HepG2 (cell line): ENCODE measurements around the gene NFKBIL1. TPM values are rescaled to one million over a fixed set of nuclear protein-coding genes. Genes with fewer than 3 reads are reported as not detected.

ENCODE experiments used
- HOXA3 ChIP-seq: sonication (generic); formaldehyde crosslinking; IDR thresholded peaks from 2 replicates; pipeline ENCODE4 v1.5.0; 2020; ENCODE audit warnings: missing genetic modification reagents
- KDM4B ChIP-seq: sonication (generic); formaldehyde crosslinking; IDR thresholded peaks from 2 replicates; pipeline ENCODE4 v1.4.0; 2020; ENCODE audit warnings: missing genetic modification reagents
- REPIN1 ChIP-seq: sonication (generic); formaldehyde crosslinking; IDR thresholded peaks from 2 replicates; pipeline ENCODE4 v1.8.0; 2022; ENCODE audit warnings: missing genetic modification reagents, low read depth, mild to moderate bottlenecking, borderline replicate concordance
- RFXANK ChIP-seq: IDR thresholded peaks from 2 replicates; pipeline ENCODE4 v1.6.1; 2016
- TARDBP ChIP-seq: sonication (generic); formaldehyde crosslinking; IDR thresholded peaks from 2 replicates; pipeline ENCODE4 v1.8.0; 2022; ENCODE audit warnings: mild to moderate bottlenecking, missing genetic modification reagents
- ZBTB20 ChIP-seq: sonication (generic); formaldehyde crosslinking; IDR thresholded peaks from 2 replicates; pipeline ENCODE4 v1.8.1; 2023; ENCODE audit warnings: missing genetic modification reagents, low read depth, mild to moderate bottlenecking, borderline replicate concordance
- ZNF333 ChIP-seq: sonication (generic); formaldehyde crosslinking; IDR thresholded peaks from 2 replicates; pipeline ENCODE4 v1.4.0; 2020; ENCODE audit warnings: mild to moderate bottlenecking, missing genetic modification reagents, borderline replicate concordance
- ZNF34 ChIP-seq: sonication (generic); formaldehyde crosslinking; IDR thresholded peaks from 2 replicates; pipeline ENCODE4 v1.4.0; 2020; ENCODE audit warnings: mild to moderate bottlenecking, missing genetic modification reagents, borderline replicate concordance
- ZNF562 ChIP-seq: sonication (generic); formaldehyde crosslinking; IDR thresholded peaks from 2 replicates; pipeline ENCODE4 v1.8.0; 2022; ENCODE audit warnings: missing genetic modification reagents, borderline replicate concordance
- ZNF703 ChIP-seq: sonication (generic); formaldehyde crosslinking; IDR thresholded peaks from 2 replicates; pipeline ENCODE4 v1.5.1; 2020; ENCODE audit warnings: missing genetic modification reagents, mild to moderate bottlenecking, moderate library complexity, borderline replicate concordance
- ZNF850 ChIP-seq: sonication (generic); formaldehyde crosslinking; conservative IDR thresholded peaks from 2 replicates; pipeline ENCODE4 v1.9.0; 2021; ENCODE audit warnings: mild to moderate bottlenecking, missing genetic modification reagents
- polyA plus RNA-seq, 8 experiments: library from polyadenylated mRNA; depleted of rRNA in 3 of 8; stranded (reverse) in 7 of 8; unstranded in 1 of 8; fragments of >200 nt; fragmentation: Illumina TruSeq in 4 of 8; extraction: Trizol in 4 of 8; gene quantifications; 2 replicates each; pipeline versions ENCODE4 v1.2.1 to v1.2.3, GENCODE V29; 2011 to 2016; ENCODE audit warnings: low read depth in 4 of 8, missing spikeins in 1 of 8, mixed read lengths in 1 of 8; ENCODE audit not compliant: insufficient read depth in 1 of 8
- total RNA-seq, 5 experiments: library from RNA; depleted of rRNA; stranded (reverse); fragments of >200 nt; fragmentation: Illumina TruSeq; extraction: Trizol; gene quantifications; 2 replicates each; pipeline ENCODE4 v1.2.3, GENCODE V29; 2016; ENCODE audit warnings: low read depth in 1 of 5
- TF ChIP-seq, protein P1 (sequence below): sonication (generic); IDR thresholded peaks from 2 replicates; pipeline ENCODE4 v1.6.1; 2016; ENCODE audit warnings: low read depth, borderline replicate concordance
- TF ChIP-seq, protein P2 (sequence below), 2 experiments: fragments of 450-650 bp in 1 of 2; sonication (generic) in 1 of 2; formaldehyde crosslinking; IDR thresholded peaks; 2 replicates each; pipeline versions ENCODE4 v1.5.0 to v1.8.0; 2020 to 2022; ENCODE audit warnings: mild to moderate bottlenecking in 1 of 2, missing genetic modification reagents in 1 of 2
- TF ChIP-seq, protein P3 (sequence below): sonication (generic); formaldehyde crosslinking; IDR thresholded peaks from 2 replicates; pipeline ENCODE4 v1.4.0; 2020; ENCODE audit warnings: missing genetic modification reagents, borderline replicate concordance

The NFKBIL1 gene
- total and polyA plus RNA-seq, 2 of the 13 experiments (the other 11 are each of a cell fraction or from before 2014, with no cell fraction given): 9.7 to 19.5 TPM

DNA sequence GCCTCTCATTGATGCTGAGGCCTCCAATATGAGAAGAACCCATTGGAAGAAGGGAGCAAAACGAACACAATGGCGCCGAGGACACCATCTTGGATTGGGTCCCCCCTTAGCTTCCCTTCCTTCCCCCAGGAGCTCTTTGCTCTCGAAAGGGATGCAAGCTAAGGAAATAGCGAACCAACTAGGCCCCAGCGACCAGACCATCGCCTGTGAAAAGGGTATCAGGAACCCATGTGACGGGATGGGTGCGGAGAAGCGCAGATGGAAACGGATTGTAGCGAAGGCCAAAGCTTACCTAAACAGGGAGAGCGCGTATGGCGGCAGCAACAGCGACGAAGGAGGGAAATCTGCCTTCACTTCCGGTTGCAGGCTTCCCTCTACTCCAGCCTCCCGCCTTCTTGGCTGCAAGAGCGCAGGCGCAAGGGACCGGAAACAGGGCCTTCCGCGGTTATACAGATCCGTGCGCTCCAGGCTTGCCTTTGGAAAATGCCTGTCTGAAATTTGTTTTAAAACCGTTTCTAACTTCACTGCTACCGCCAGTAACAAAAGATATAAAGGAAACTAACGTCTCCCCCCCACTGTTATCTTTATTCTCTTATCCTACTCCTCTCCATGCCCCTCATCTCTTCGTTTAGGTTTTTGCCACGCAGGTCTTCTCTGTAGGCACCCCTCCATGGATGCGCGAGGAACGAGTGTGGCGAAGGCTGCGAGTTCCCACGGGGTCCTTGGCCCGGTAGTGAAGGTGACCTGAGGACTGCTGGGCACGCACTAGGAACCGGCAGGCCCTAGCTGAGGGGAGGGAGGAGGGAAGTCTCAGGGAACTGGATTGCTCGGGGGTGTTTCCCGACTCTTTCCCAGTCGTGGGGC lies 5.5 kb upstream of the NFKBIL1 start, which contains the start of gene DDX39B (continued):
- no peak for TF ChIP-seq REPIN1
- TF ChIP-seq ZBTB20 (CRISPR knock-in tag): peak; percentile 85
- peak; percentile 58 for TF ChIP-seq TARDBP (CRISPR knock-in tag)
- no peak for TF ChIP-seq ZNF562 (CRISPR knock-in tag)
- TF ChIP-seq, protein P1, sequence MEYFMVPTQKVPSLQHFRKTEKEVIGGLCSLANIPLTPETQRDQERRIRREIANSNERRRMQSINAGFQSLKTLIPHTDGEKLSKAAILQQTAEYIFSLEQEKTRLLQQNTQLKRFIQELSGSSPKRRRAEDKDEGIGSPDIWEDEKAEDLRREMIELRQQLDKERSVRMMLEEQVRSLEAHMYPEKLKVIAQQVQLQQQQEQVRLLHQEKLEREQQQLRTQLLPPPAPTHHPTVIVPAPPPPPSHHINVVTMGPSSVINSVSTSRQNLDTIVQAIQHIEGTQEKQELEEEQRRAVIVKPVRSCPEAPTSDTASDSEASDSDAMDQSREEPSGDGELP: no peak; the same call in 1 of the 2 replicates
- TF ChIP-seq HOXA3 (CRISPR knock-in tag): peak; percentile 97
- TF ChIP-seq ZNF34 (CRISPR knock-in tag): peak; percentile 65; the same call in 1 of the 2 replicates
- peak; percentile 90 for TF ChIP-seq ZNF703 (CRISPR knock-in tag)
- TF ChIP-seq ZNF850 (CRISPR knock-in tag): no peak
- no peak; the same call in 1 of the 2 replicates for TF ChIP-seq RFXANK
- peak; percentile 95 for TF ChIP-seq ZNF333 (CRISPR knock-in tag)
- TF ChIP-seq, protein P2, sequence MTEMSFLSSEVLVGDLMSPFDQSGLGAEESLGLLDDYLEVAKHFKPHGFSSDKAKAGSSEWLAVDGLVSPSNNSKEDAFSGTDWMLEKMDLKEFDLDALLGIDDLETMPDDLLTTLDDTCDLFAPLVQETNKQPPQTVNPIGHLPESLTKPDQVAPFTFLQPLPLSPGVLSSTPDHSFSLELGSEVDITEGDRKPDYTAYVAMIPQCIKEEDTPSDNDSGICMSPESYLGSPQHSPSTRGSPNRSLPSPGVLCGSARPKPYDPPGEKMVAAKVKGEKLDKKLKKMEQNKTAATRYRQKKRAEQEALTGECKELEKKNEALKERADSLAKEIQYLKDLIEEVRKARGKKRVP (CRISPR knock-in tag; IDR thresholded peaks at IDR 0.05): peak in 1 of 2 experiments; percentile 69; a peak in 1 of 4 replicates
- TF ChIP-seq KDM4B: 0 out of 2 replicates have a peak, but pooled peaks have one; percentile 26
- TF ChIP-seq, protein P3, sequence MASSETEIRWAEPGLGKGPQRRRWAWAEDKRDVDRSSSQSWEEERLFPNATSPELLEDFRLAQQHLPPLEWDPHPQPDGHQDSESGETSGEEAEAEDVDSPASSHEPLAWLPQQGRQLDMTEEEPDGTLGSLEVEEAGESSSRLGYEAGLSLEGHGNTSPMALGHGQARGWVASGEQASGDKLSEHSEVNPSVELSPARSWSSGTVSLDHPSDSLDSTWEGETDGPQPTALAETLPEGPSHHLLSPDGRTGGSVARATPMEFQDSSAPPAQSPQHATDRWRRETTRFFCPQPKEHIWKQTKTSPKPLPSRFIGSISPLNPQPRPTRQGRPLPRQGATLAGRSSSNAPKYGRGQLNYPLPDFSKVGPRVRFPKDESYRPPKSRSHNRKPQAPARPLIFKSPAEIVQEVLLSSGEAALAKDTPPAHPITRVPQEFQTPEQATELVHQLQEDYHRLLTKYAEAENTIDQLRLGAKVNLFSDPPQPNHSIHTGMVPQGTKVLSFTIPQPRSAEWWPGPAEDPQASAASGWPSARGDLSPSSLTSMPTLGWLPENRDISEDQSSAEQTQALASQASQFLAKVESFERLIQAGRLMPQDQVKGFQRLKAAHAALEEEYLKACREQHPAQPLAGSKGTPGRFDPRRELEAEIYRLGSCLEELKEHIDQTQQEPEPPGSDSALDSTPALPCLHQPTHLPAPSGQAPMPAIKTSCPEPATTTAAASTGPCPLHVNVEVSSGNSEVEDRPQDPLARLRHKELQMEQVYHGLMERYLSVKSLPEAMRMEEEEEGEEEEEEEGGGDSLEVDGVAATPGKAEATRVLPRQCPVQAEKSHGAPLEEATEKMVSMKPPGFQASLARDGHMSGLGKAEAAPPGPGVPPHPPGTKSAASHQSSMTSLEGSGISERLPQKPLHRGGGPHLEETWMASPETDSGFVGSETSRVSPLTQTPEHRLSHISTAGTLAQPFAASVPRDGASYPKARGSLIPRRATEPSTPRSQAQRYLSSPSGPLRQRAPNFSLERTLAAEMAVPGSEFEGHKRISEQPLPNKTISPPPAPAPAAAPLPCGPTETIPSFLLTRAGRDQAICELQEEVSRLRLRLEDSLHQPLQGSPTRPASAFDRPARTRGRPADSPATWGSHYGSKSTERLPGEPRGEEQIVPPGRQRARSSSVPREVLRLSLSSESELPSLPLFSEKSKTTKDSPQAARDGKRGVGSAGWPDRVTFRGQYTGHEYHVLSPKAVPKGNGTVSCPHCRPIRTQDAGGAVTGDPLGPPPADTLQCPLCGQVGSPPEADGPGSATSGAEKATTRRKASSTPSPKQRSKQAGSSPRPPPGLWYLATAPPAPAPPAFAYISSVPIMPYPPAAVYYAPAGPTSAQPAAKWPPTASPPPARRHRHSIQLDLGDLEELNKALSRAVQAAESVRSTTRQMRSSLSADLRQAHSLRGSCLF (CRISPR knock-in tag): peak; percentile 58; the same call in 1 of the 2 replicates
